Measurements from ENCODE around the gene KBTBD3.
"Not testable (repeated sequence)": the region's sequence is repeated elsewhere in the genome, so short reads cannot be mapped to it uniquely, and the experiment has no call there.

The KBTBD3 gene

DNA sequence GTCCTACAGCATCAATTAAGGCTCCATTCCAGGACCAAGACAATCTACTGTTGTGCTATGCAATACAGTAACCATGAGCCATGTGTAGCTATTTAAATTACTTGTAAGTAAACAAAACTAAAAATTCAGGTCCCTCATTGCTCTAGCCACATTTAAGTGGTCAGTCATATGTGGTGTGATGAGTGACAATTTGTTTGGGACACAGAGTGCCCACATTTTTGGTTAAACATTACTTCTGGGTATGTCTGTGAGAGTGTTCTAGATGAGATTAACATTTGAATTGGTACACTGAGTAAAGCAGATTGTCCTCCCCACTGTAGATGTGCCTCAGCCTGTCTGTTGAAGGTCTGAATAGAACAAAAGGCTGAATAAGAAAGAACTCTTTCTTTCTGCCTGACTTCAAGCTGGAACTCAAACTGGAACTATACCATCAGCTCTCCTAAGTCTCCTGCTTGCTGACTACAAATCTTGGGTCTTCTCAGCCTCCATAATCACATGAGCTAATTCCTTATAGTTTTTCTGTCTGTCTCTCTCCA lies 15.8 kb downstream of the KBTBD3 start:
- no peak for DNase-seq

DNA sequence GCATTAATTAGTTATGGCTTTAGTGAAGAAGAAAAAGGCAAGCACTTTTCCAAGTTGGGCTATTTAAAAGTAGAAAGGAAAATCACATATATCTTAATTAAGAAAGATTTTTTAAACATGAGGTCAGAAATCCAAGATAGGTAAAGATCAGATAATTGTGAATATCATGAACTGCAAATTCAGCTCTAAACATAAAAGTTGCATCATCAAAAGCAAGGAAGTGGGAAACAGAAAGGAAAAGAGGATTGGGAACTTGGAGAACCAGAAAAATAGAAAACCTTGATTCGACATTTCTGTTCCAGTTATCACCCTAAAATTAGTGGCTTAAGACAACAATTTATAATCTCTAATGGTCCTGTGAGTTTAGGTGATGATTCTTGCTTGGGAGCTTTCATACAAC lies 17.5 kb downstream of the KBTBD3 start:
- no peak for DNase-seq

DNA sequence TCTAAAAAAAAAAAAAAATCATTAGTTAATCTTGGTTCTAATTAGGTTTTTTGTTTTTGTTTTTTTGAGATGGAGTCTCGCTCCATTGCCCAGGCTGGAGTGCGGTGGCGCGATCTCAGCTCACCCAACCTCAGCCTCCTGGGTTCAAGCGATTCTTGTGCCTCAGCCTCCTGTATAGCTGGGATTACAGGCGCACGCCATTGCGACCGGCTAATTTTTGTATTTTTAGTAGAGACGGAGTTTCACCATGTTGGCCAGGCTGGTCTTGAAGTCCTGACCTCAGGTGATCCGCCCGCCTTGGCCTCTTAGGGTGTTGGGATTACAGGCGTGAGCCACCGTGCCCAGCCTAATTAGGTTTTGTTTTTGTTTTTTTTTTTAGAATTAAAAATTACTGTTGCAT lies 18.8 kb downstream of the KBTBD3 start:
- DNase-seq: not testable (repeated sequence)

DNA sequence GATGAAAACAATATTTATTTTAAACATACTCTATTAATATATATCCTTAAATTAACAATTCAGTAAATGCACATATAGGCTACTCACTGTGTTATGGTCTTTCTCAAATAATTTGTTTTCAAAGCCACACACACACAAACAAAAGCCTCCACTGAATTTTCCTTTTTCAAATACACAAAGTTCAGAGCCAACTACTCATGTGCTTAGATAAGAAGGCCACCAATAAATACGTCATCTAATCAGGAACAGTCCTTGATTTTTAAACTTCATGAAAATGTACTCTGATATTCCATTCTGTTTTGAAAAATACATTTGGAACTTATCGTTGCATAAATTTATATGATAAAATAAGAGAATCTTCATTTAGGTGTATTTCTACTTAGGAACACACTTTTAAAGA lies 26.0 kb downstream of the KBTBD3 start:
- no peak for DNase-seq

DNA sequence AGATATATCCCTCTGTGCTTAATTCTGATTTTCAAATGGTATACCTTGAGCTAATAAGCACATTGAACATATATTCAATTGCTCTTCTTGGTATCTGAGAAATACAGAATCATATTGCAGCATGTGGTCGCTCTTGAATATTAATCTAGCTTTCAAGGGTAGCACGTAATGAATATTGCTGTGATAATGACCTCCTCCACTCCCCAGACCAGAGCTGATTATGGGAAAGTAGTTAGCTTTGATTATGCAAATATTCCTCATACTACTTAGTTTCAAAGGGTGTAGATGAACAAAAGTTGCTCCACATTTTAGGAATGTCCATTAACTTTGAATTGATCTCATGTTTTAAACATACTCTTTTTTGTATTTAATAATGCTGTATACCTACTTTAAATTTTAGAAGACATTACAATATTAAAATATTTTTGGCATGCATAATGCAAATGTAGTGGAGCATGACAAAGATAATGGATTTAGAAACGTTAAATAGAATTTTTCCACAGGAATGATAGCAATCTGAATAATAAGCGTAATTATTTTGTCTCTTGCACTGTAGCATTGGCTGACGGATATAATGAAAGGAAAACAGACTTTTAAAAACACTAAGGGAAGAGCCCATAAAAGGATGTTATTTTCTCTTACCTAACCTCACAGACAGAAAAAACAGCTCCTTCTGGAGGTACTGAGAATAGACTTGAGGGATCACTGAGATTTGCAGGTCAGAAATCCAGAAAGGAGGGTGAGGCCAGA lies 27.2 kb downstream of the KBTBD3 start:
- DNase-seq: no peak

DNA sequence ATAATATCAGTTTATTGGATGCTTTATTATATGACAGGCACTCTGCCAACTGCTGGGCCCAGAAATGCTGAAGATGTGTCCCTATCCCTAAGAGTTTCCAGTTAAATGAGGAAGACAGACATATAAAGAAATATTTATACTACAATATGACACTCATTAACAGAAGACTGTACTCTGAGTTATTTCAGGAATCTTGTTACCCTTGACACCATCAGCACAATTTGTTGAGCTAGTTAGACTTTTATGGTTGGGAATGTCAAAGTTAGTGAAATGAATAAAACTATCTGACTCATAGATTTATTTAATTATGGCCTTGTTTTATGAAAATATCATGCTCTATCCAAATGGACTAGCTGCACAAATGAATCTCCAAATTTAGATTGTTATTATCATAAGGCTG lies 29.5 kb downstream of the KBTBD3 start:
- no peak for DNase-seq

DNA sequence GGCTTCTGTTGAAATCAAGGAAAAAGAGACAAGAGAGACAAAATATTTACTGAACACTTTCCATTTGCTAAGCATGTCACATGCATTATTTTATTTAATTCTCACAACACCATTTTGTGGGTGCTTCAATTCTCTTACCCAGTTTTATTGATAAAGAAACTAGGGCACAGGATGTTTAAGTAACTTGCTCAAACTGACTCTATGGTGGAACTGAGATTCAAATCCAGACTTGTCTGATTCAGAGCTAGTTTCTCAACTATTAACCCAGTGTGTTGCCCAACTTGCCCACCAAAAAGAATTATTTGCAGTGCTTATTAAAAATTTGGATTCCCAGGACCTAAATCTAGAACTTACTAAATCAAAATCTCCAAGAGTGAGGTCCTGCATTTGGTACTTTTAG lies 33.6 kb downstream of the KBTBD3 start:
- DNase-seq: no peak

DNA sequence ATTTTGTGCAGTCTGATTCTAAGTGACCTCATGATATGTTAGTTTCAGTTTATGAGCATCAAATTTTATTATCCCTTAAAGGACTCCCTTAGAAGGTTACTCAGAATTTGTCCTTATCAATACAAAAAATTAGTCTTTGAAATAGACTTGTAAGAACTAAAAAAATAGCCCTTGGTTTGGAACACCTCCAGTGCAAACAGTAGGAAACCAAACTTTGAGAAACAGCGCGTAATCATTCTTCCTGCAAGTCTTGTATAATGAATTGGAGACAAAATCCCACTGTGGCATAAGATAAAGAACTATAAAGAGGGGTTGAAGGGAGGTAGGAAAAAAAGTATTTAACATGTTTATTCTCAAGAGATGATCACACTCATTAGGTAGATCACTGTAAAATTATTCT lies 44.3 kb downstream of the KBTBD3 start:
- DNase-seq: no peak

DNA sequence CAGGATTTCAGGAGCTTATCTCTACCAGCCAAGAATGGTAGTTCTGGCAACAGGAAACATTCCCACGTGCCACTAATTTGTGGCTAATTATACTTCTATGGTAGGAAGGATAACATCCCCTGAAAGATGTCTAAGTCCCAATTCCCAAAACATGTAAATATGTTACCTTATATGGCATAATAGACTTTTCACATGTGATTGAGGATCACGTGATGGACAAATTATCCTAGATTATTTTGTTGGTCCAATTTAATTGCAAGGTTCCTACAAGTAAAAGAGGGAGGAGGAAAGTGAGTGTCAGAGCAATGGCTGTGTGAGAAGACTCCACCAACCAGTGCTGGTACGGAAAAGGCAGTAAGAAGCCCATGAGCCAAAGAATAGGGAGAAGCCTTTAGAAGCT lies 45.2 kb downstream of the KBTBD3 start:
- DNase-seq: no peak

DNA sequence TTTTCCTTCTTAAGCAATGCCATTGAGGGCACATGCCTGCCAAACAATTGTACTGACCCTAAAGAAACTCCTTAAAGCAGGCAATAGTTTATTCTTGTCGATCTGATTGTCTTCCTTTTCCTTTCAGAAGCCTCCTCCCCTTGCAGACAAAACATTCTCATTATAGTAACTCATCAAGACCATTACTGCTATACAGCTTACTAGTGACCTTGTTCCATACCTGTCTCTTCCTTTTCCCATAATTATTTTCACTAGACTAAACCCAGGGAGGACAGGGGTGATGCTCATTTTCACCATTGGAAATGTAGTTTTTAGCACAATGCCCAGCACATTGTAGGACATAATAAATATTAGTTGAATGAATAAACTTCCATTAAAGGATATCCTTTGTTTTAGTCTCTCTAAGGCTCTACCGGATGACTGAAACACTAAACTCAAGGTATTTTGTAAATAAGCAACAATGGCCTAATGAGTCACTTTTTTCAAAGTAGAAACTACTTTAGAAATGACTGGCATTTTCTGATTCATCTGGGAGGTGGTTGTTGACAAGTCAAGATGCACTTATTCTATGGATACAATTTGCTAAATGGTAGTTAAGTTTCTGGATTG lies 45.8 kb downstream of the KBTBD3 start:
- no peak for DNase-seq

DNA sequence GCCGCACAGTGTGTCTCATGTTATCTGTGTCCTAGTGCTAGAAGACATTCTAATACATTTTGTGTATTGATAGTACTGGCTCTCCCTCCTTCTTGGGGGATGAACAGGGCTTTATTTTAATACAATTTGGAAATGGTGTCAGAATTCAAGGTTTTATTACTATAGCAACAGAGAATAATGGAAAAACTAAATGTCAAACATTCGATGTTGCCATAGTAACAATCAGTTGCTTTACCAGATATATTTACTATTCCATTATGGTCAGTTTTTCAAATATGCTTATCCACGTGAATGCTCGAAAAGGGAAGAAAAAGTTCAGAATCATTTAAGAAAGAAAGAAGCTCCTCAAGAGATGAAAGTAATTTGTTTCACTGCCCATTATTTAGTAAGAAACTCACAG lies 46.5 kb downstream of the KBTBD3 start:
- DNase-seq: no peak

DNA sequence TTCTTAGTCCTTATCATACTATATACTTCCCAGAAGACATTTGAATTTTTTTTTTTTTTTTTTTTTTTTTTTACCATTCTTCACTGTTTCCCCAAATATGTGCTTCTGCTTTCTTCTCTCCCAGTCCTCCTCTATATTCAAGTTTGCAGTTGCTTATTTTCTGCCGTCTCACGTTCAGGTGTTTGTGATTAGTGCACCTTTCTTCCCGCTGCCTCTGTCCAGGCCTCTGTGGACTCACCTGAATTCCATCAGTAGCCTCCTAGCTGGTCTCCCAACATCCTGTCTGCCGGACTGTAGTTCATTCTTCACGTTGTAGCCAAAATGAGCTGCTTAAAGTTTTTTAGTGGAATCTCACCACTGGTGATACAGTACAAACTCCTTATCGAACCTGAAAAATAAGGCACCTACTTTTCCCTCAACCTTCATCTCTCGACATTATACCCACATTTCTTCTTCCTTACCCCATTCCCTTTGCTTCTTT lies 54.3 kb downstream of the KBTBD3 start:
- no peak for DNase-seq

DNA sequence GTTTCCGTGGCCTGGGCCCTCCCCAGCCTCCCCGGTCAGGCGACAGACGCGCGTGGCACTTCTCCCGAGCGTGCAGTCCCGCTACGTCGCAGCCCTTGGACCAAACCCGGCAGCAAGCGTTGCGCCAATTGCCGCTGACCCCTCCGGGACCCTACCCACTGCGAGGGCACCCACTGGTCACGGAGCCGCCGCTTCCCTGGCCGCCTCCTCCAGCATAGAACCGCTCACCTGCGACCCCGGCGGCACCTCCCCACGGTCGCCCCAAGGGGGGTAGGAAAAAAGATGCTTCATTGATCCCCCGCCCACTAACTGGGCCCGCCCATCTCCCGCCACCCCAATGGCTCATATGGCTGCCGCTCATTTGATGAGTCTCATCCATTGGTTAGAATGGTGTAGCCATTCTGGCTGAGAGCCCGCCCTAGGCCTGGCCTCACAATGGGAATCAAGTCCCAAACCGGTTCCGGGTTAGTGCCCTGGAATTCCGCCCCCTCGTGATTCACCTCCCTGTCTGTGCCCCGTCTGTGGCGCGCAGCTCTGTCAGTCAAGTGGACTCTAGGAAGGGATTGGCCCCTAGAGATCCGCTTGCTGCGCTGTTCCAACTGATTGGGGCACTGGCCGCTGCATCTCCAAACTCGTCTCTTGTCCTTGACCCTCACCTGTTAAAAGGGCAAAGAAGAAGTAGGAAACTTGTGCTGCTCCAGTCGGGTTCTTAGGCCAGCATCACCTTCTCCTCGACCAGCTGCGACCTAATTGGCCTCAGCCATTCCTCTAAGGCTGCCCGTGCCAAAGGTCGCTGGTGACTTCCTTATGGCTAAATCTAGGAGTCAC lies 55.0 kb downstream of the KBTBD3 start, which contains the start of gene MSANTD4:
TSS of gene MSANTD4 (minus strand) at position 274 of the 828 bp plus-strand sequence. CDS start 11,323 bp downstream, outside the sequence.
- DNase-seq: peak; percentile 80 to 96

DNA sequence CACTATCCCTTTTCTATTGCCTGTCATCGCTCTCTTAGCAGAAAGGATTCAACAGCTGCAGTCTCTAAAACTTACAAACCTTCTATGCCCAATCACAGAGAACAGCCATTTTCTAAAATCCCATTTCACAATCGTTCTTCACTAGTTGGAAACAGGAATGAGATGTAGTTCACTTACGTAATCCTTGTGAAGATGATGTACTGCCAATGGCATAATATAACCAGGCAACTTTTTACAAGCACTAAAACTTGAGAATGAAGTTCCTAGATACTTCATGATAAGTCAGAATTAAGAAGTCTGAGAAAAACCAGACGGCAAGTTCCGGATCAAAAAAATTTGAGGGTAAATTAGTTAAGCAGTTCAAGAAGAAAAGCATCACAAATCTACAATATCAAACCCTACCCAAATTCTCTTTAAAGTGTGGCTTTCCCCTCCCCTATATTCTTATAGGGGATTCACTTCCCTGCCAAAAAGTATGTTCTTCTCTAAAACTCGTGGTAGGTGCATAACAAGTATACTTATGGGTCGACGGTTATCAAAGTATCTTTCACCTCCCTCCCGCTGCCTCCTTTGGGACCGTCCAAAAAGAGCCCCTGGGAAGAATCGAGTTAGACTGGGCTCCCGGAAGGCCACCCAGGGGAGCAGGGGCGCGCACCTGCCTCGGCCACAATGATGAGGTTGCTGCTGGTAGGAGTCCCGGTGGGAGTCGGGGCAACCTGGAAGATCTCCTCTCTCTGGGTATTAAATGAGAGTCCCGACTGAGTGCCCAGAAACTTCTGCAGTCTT lies 55.8 kb downstream of the KBTBD3 start:
- no peak for DNase-seq

DNA sequence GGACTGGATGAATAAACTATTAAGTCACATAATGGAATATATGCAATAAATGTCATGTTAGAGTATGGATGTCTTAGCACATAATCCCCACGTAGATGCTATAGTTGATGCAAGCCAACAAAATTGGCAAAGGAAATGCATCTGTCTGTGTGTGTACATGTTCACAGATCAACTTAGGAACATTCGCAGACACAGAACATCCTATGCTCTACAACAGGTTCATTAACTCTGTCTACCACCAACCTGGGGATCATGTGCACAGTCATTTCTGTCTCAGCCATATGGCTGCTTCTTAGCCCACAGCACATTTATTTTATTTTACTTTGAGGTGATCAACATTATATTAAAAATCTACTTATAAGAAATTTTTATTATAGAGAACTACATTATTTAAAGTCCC lies 60.1 kb downstream of the KBTBD3 start:
- no peak for DNase-seq

DNA sequence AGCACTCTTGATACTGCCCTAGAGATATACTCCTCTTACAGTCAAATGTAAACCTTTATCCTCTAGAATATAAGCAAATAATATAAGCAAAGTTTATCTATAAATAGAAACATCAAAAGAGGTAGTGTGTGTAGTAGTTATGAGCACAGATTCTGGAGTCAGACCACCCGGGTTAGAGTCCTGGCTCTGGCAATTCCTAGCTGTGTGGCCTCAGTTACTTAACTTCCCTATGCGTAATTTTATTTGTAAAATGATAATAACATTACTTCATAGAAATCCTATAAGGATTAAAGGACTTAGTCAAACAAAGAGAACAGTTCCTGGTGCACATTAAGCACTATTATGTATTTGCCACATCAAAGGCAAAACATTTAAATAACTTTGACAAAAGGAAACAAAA lies 62.1 kb downstream of the KBTBD3 start:
- DNase-seq: no peak

DNA sequence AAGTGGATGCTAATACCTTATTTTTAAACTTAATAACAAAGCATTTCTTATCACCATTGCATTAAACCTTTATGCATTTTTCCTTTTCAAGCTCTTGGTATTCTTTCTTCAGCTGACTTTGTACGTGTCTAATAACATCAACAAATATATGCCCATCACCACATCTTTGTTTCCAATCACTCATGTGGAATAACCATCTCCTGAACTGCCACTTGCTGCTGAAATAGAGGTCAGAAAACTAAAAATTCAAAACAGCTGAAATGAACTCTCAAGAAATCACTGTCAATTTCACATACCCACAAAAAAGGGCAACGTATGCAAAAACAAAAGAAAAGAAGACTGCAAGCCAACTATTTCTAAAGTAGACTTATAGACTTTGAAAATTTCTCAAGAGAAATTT lies 62.5 kb downstream of the KBTBD3 start:
- no peak for DNase-seq

DNA sequence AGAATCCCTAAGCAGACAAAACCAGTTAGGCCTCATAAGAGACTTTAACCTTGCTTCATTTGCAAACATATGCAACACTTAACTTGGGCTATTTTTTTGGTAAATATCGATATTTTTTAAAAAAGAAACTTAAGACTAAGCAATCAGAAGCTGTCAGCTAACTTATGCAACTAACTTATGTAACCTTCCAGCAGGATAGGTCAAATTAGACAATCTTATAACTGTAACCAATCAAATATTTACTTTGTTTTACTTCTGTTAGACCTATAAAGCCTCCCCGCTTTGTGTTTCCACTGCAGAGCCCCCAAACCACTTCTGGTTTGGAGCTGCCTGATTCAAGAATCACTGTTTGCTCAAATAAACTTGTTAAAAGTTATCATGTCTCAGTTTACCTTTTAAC lies 63.1 kb downstream of the KBTBD3 start:
- no peak for DNase-seq

DNA sequence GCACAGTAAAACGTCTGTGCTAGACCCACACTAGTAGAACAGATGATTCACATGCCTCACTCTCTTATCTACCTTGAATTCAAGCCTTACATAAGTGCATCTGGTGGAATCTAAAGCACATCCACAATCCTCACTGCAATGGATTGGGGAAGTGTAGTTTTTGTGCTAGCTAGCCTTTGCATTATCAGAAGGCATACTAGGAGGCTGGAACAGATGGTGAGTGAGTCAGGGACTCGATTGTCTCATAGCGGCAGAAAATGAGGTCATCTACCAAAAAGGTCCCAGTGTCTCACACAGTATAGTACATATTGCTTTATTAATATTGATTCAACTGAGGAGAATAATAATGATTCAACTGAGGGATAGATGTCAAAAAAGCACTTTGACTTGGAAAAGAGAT lies 64.4 kb downstream of the KBTBD3 start:
- DNase-seq: no peak

DNA sequence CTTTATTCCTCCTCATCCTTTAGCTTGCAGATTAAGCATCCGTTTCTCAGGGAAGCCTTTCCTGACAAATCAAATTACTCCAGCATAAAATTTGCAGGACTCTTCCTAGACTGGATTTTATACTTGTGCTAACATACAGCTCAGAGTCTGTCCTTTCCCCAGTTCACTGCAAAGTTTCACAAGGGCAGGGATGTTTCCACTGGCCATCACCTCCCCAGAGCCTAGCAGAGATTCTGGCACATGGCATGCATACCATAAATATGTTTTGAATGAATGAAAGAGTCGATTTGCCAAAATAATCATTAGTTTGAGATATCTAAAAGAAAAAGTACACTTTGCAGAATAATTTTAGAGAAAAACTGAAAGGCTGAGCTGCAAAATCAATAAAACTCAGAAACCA lies 65.7 kb downstream of the KBTBD3 start:
- DNase-seq: no peak

DNA sequence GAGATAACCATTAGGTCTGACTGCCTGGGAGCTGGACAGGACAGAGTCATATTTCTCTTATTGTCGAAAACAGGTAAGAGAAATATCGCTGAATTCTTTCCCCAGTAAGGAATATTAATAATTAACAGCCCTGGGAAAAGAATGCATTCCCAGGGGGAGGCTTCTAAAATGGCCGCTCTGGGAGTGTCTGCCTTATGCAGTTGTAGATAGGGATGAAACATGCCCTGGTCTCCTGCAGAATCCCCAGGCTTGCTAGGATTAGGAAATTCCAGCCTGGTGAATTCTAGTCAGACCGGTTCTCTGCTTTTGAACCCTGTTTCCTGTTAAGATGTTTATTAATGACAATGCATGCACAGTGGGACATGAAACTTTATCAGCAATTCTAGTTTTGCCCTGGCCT lies 74.1 kb downstream of the KBTBD3 start:
- not testable (repeated sequence) for DNase-seq

DNA sequence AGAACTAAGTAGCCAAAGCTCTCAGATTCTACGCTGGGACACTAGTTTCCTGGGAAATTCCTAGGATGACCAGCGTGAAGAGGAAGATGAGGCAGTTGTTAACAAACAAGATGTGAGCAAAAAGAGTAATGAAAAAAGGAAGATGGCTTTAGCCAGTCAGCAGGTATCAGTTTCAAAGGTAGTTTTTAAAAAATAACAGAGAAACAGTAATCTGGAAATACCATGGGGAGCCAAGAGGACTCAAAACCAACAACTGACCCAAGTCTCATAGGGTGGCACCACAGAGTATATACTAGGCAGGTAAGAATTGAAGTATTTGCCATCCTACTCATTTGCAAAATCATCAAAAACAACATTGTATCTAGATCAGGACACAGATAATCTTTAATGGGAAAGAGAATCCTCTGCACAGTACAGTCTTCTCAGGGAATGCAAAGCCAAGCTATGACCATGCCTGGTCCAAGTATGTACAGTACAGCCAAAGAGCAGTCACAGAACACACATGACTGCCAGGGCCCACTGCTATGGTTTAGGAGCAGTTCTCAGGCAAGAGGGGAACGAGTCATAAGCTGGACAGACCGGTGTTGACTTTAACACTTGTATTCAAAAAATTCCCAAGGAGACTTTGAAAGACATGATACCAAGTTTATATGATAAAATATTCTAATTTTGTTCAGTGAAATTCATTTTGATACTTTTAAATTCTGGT lies 75.7 kb downstream of the KBTBD3 start:
- no peak for DNase-seq
